ENCODE results near the gene CLSTN3. TPM values are rescaled to one million over a fixed set of nuclear protein-coding genes. Genes with fewer than 3 reads are reported as not detected.

The CLSTN3 gene
- total and polyA plus RNA-seq, 2 experiments from 2014 or later, result 14.0 to 35.5 TPM

- peaks cover 4% of the 10 kb centered on the region for H3K4me1 ChIP-seq (ENCODE audit: low read depth)
- DNase-seq (ENCODE audit: low read depth in 1 of 2, low spot score in 1 of 2), result no peak
- no peaks in the 10 kb centered on the region for H3K36me3 ChIP-seq
- H3K27me3 ChIP-seq, result no peaks in the 10 kb centered on the region
- no peak overlapping the region for H3K27ac ChIP-seq
- H3K9me3 ChIP-seq (ENCODE audit: low read depth), result no peaks in the 10 kb centered on the region
- TF ChIP-seq, protein P1, sequence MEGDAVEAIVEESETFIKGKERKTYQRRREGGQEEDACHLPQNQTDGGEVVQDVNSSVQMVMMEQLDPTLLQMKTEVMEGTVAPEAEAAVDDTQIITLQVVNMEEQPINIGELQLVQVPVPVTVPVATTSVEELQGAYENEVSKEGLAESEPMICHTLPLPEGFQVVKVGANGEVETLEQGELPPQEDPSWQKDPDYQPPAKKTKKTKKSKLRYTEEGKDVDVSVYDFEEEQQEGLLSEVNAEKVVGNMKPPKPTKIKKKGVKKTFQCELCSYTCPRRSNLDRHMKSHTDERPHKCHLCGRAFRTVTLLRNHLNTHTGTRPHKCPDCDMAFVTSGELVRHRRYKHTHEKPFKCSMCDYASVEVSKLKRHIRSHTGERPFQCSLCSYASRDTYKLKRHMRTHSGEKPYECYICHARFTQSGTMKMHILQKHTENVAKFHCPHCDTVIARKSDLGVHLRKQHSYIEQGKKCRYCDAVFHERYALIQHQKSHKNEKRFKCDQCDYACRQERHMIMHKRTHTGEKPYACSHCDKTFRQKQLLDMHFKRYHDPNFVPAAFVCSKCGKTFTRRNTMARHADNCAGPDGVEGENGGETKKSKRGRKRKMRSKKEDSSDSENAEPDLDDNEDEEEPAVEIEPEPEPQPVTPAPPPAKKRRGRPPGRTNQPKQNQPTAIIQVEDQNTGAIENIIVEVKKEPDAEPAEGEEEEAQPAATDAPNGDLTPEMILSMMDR (IDR thresholded peaks at IDR 0.05; ENCODE audit: low read depth, low read length), result no peak
- no peak overlapping the region for H3K4me3 ChIP-seq
These were observed 39.0 kb upstream of the CLSTN3 start for GRCh38 chr12:7091171-7091570.

DNA sequence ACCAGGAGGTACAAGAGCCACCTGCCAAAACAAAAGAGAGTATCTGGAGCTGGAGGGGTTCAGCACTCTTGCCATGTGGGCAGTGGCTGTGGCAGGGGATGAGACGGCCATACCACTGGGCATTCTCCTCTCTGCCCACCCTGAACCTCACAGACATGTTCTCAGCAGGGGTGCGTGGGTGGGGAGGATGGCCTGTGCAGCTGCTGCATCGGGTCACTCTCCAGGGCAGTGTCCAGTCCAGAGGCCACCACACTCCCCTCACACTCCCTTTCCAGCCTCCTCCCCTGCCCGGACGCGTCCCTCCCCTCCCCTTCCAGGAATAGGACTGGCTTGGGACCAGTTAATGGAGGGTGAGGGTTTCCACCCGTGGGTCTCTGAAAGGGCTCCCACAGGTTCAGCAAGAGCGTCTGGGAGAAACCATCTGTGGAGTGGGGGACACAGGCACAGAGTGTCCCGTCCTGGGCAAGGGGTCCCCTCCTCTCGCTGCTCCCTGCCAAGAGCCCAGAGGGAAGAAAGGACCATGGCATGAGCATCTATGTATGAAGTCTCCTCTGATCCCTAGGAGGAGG, 38.4 kb upstream of the CLSTN3 start:
- TF ChIP-seq, protein P1 (IDR thresholded peaks at IDR 0.05; ENCODE audit: low read depth, low read length), result no peak
- Histone ChIP-seq H3K4me3 (no peak overlapping the region), H3K27ac (no peak overlapping the region), H3K9me3 (ENCODE audit: low read depth) (no peaks in the 10 kb centered on the region), H3K4me1 (ENCODE audit: low read depth) (peaks cover 4% of the 10 kb centered on the region), H3K27me3 (no peaks in the 10 kb centered on the region), H3K36me3 (no peaks in the 10 kb centered on the region)
- peak in 1 of 2 donors; percentile 46 for DNase-seq (ENCODE audit: low read depth in 1 of 2, low spot score in 1 of 2)

DNA sequence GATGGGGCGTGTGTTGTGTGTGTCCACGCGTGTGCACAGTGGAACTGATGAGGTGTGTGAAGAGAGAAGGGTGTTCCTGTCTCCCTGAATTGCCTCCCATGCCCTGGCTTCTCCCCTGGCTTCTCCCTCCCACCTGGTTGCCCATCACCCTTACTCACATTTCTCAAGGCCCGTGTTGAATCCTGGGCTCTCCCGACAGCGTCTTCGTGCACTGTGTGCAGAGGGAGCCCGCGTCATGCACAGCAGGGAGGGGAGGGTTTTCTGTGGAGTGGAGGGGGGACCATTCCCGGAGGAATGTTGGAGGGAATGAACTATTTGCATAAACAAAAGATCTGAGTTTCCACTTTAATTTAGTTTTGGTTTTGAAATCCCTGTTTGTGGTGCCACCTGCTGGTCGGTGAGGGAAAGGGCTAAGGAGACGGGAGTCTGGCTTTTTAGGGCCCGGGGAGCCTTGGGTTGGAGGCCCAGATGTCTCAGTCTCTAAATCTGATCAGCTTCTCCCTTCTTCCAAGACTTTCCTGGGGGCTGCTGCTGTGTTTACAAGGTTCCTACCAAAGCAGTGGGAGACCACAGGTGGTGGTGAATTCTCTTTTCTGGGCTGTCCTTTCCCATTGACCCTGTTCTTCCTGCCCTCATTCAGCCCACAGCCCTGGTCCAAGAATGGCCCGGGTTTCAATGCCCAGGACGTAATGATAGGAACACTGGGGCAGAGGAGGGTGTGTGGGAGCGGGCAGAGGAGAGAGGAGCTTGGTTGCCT, 37.8 kb upstream of the CLSTN3 start, which contains the start of gene C1R:
C1R (minus strand) TSS at position 217 of the 757 bp plus-strand sequence; CDS start at position 160, 57 bp downstream.
- H3K27ac ChIP-seq, result no peak within 1 kb of the TSS
- TF ChIP-seq, protein P1 (IDR thresholded peaks at IDR 0.05; ENCODE audit: low read depth, low read length), result peak; percentile 88
- no peaks in the 10 kb centered on the region for H3K27me3 ChIP-seq
- peak; percentile 58 to 95 for DNase-seq (ENCODE audit: low read depth in 1 of 2, low spot score in 1 of 2)
- H3K36me3 ChIP-seq, result no peaks in the 10 kb centered on the region
- no peaks in the 10 kb centered on the region for H3K9me3 ChIP-seq (ENCODE audit: low read depth)
- H3K4me3 ChIP-seq, result no peak within 1 kb of the TSS
- H3K4me1 ChIP-seq (ENCODE audit: low read depth), result peaks cover 4% of the 10 kb centered on the region

DNA sequence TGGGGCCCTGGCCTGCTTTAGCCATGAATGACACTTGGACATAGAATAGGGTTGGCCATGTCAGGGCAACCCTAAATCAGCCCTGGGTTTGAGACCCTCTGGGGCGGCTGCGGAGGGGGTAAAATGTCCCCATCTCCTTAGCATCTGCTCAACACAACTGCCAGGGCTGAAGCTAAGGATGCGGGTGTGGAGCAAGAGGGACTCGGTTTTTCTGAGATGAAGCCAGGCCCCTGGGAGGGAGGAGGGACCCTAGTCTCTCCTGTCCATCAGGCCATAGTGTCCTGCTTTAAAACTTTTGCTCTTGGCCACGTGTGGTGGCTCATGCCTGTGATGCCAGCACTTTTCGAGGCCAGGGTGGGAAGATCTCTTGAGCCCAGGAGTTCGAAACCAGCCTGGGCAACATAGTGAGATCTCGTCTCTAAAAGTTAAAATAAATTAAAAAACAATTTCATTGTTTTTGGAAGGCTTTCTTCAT, 37.1 kb upstream of the CLSTN3 start:
- DNase-seq (ENCODE audit: low read depth in 1 of 2, low spot score in 1 of 2), result no peak
- Histone ChIP-seq H3K4me1 (ENCODE audit: low read depth) (peaks cover 4% of the 10 kb centered on the region), H3K4me3 (no peak overlapping the region), H3K27me3 (no peaks in the 10 kb centered on the region), H3K9me3 (ENCODE audit: low read depth) (no peaks in the 10 kb centered on the region), H3K27ac (no peak overlapping the region), H3K36me3 (no peaks in the 10 kb centered on the region)
- TF ChIP-seq, protein P1 (IDR thresholded peaks at IDR 0.05; ENCODE audit: low read depth, low read length), result no peak

DNA sequence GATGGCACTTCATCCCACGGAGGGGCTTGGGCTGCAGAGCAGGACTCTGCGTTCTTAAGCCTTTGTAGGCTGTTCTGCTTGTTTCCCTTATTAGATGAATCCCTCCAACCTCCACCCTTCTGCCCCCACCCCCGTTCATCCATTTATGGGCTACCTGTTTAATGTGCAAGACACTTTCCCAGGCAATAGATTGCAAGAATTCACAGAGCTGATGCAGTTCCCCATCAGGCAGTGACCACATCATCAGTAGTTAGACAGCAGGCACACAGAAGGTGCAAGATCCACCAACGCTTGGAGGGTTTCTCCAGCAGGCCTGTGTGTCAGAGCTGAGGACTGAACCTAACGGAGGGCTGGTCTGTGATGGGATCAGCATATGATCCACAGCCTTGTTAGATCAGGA, 36.7 kb upstream of the CLSTN3 start:
- no peak for DNase-seq (ENCODE audit: low read depth in 1 of 2, low spot score in 1 of 2)
- Histone ChIP-seq H3K36me3 (no peaks in the 10 kb centered on the region), H3K27me3 (no peaks in the 10 kb centered on the region), H3K27ac (no peak overlapping the region), H3K9me3 (ENCODE audit: low read depth) (no peaks in the 10 kb centered on the region), H3K4me3 (no peak overlapping the region), H3K4me1 (ENCODE audit: low read depth) (peaks cover 4% of the 10 kb centered on the region)
- TF ChIP-seq, protein P1 (IDR thresholded peaks at IDR 0.05; ENCODE audit: low read depth, low read length), result no peak
